Ascending aorta (tissue), 2 donors: ENCODE data around the gene GRM3. TPM values are rescaled to one million over a fixed set of nuclear protein-coding genes. Genes with fewer than 3 reads are reported as not detected.
A peak's percentile ranks its signal among the peaks of the same experiment; 100 is the strongest.
"Not testable (repeated sequence)": the region's sequence is repeated elsewhere in the genome, so short reads cannot be mapped to it uniquely, and the experiment has no call there.

Experiments
- DNase-seq, 2 donors: peaks; one replicate each; pipeline ENCODE4 v3.0.0-alpha.2; 2019; ENCODE audit warnings: low spot score in 2 of 2
- H3K27ac ChIP-seq, 2 donors: fragments of 200-600 bp; sonication (generic); one replicate each; pipeline ENCODE4 v1.5.1; 2016 to 2017; ENCODE audit warnings: mild to moderate bottlenecking in 1 of 2
- H3K27me3 ChIP-seq: fragments of 200-600 bp; sonication (generic); one replicate; pipeline ENCODE4 v1.5.1; 2017
- H3K36me3 ChIP-seq, 2 donors: fragments of 200-600 bp; sonication (generic); one replicate each; pipeline ENCODE4 v1.5.1; 2016
- H3K4me1 ChIP-seq, 2 donors: fragments of 200-600 bp; sonication (generic); one replicate each; pipeline ENCODE4 v1.5.1; 2016 to 2017; ENCODE audit warnings: mild to moderate bottlenecking in 1 of 2
- H3K4me3 ChIP-seq, 2 donors: fragments of 200-600 bp; sonication (generic); one replicate each; pipeline ENCODE4 v1.5.1; 2016 to 2017; ENCODE audit warnings: mild to moderate bottlenecking in 1 of 2
- H3K9me3 ChIP-seq, 2 donors: fragments of 200-600 bp; sonication (generic); one replicate each; pipeline ENCODE4 v1.5.1; 2016
- intact Hi-C: fragments of 100-400 bp; cut with DNase I; formaldehyde crosslinking; loops from one replicate; pipeline ENCODE4 v1.15.1; 2023
- total RNA-seq: library from RNA; depleted of rRNA; stranded (reverse); fragments of >200 nt; gene quantifications from one replicate; pipeline ENCODE4 v1.1.0, GENCODE V29; 2016
- TF ChIP-seq, protein P1 (sequence below), 3 experiments: fragments of 200-600 bp in 2 of 3; fragments of 450-650 bp in 1 of 3; sonication (generic) in 2 of 3; IDR thresholded peaks; one replicate each; pipeline ENCODE4 v1.5.1; 2016 to 2019; ENCODE audit warnings: antibody characterized with exemption in 3 of 3, mild to moderate bottlenecking in 1 of 3, moderate library complexity in 1 of 3

The GRM3 gene
- not detected for total RNA-seq

DNA sequence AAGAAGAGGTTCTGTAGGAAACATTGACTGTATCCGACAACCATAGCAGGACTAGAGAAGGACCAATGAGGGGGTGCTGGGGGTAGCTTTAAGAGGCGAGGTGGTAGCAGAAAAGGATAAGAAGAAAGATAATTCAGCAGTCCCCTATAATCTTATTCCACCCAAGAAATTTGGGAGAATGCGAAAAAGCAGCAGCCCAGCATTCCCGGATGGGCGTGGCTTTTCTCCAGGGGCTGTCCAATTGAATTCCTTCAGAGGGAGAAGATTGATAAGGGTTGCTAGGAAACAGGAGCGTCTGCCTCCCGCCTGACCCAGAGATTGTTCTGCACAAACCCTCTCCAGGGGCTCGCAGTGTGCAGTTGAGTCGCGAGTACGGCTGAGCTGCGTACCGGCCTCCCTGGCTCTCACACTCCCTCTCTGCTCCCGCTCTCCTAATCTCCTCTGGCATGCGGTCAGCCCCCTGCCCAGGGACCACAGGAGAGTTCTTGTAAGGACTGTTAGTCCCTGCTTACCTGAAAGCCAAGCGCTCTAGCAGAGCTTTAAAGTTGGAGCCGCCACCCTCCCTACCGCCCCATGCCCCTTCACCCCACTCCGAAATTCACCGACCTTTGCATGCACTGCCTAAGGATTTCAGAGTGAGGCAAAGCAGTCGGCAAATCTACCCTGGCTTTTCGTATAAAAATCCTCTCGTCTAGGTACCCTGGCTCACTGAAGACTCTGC is at the start of gene GRM3:
Gene GRM3 (plus strand): TSS at position 349 of the 721 bp plus-strand sequence. CDS start 121,237 bp downstream, outside the sequence.
- Histone ChIP-seq H3K4me3 (peak within 1 kb of the TSS; percentile 42 to 47), H3K27me3 (no peaks in the 10 kb centered on the region), H3K4me1 (no peaks in the 10 kb centered on the region), H3K27ac (no peak within 1 kb of the TSS), H3K36me3 (no peaks in the 10 kb centered on the region), H3K9me3 (no peaks in the 10 kb centered on the region)
- intact Hi-C loops: no loop called here
- TF ChIP-seq, protein P1, sequence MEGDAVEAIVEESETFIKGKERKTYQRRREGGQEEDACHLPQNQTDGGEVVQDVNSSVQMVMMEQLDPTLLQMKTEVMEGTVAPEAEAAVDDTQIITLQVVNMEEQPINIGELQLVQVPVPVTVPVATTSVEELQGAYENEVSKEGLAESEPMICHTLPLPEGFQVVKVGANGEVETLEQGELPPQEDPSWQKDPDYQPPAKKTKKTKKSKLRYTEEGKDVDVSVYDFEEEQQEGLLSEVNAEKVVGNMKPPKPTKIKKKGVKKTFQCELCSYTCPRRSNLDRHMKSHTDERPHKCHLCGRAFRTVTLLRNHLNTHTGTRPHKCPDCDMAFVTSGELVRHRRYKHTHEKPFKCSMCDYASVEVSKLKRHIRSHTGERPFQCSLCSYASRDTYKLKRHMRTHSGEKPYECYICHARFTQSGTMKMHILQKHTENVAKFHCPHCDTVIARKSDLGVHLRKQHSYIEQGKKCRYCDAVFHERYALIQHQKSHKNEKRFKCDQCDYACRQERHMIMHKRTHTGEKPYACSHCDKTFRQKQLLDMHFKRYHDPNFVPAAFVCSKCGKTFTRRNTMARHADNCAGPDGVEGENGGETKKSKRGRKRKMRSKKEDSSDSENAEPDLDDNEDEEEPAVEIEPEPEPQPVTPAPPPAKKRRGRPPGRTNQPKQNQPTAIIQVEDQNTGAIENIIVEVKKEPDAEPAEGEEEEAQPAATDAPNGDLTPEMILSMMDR (IDR thresholded peaks at IDR 0.05): no peak
- no peak for DNase-seq

DNA sequence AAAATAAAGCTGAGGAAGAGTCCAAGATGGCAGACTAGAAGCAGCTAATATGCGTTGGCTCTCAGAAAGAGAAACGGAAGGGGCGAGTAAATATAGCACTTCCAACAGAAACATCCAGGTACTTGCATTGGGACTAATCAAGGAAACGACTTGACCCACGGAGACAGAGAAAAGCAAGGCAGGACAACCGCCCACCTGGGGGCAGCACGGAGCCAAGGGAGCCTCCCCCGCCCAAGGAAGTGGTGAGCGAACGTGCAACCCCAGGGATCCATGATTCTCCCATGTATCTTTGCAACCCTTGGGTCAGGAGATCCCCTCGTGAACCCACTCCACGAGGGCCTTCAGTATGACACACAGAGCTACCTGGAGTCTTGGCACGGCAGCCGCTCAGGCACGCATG is 45.4 kb upstream of the GRM3 start:
- Histone ChIP-seq H3K4me3 (no peak overlapping the region), H3K27ac (no peak overlapping the region), H3K36me3 (no peaks in the 10 kb centered on the region), H3K27me3 (no peaks in the 10 kb centered on the region), H3K9me3 (no peaks in the 10 kb centered on the region), H3K4me1 (no peaks in the 10 kb centered on the region)
- intact Hi-C loops: no loop called here
- DNase-seq: no peak
- TF ChIP-seq, protein P1 (IDR thresholded peaks at IDR 0.05): no peak

DNA sequence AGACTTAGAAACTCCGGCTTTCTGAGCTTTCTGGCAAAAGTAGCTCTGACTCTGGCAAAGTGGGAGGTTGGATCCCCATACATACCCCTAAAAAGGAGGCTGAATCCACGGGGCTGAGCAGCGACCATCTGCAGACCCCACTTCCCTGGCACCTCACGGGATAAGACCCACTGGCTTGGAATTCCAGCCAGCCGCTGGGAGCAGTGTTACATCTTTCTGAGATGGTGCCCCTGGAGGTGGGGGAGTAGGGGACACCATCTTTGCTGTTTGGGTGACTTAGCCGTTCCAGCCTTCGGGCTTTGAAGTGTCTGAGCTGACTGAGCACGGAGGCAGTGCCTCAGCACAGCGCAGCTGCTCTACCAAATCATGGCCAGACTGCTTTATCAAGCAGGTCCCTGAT is 45.0 kb upstream of the GRM3 start:
- no peaks in the 10 kb centered on the region for H3K36me3 ChIP-seq
- intact Hi-C loops: no loop called here
- no peak overlapping the region for H3K4me3 ChIP-seq
- no peaks in the 10 kb centered on the region for H3K27me3 ChIP-seq
- no peaks in the 10 kb centered on the region for H3K4me1 ChIP-seq
- no peak overlapping the region for H3K27ac ChIP-seq
- no peaks in the 10 kb centered on the region for H3K9me3 ChIP-seq
- TF ChIP-seq, protein P1 (IDR thresholded peaks at IDR 0.05): no peak
- DNase-seq: no peak

DNA sequence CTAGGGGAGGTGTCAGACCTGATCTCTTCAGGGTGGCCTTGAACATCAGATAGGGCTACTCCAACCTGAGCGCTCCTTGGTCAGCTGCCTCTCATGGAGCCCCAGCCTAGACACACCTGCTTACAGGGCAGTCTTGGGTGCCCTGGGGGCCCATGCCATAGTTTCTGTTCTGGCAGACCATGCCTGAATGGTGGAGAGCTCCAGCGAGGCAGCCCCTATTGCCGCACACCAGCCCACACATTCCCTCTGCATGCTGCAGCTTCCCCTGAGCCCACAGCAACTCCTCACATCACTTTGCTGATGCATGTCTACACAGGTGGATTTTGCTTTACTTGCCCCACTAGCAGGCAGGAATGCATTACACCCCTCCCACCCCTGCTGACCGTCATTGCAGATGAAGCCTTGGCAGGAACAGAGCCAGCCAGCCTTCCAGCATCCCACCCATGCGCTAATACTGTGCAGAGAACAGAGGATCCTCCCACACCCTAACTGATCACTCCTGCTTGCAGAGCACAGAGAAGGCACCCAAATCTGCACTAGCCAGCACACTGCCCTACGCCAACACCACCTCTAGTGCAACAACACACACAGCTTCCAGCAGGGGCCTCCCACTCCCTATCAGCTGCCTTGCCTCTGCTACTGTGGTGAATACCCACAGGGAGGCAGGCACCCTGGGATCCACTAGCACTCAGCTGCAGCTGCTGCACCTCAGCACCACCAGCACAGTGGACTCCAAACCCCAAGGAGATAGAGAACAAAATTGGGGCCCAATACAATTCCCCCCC is 43.0 kb upstream of the GRM3 start:
- TF ChIP-seq, protein P1 (IDR thresholded peaks at IDR 0.05): no peak

DNA sequence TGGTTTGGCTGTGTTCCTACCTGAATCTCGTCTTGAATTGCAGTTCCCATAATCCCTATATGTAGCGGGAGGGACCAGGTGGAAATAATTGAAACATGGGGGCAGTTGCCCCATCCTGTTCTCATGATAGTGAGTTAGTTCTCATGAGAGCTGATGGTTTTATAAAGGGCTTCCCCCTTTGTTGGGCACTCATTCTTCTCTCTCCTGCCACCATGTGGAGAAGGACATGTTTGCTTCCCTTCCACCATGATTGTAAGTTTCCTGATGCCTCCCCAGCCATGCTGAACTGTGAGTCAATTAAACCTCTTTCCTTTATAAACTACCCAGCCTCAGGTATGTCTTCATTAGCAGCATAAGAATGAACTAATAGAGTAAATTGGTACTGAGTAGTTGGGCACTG is 28.0 kb upstream of the GRM3 start:
- H3K36me3 ChIP-seq, H3K4me3 ChIP-seq, H3K4me1 ChIP-seq, H3K27me3 ChIP-seq, intact Hi-C loops, DNase-seq, H3K9me3 ChIP-seq, H3K27ac ChIP-seq: not testable (repeated sequence)

More for the DNA sequence above, 43.0 kb upstream of the GRM3 start:
- Histone ChIP-seq H3K27ac (no peak overlapping the region), H3K27me3 (no peaks in the 10 kb centered on the region), H3K36me3 (no peaks in the 10 kb centered on the region), H3K4me3 (no peak overlapping the region), H3K9me3 (no peaks in the 10 kb centered on the region), H3K4me1 (no peaks in the 10 kb centered on the region)
- intact Hi-C loops: no loop called here
- DNase-seq: no peak
